ENCODE results near the gene SERPINH1.
A peak's percentile ranks its signal among the peaks of the same experiment; 100 is the strongest.

SERPINH1 gene

DNA sequence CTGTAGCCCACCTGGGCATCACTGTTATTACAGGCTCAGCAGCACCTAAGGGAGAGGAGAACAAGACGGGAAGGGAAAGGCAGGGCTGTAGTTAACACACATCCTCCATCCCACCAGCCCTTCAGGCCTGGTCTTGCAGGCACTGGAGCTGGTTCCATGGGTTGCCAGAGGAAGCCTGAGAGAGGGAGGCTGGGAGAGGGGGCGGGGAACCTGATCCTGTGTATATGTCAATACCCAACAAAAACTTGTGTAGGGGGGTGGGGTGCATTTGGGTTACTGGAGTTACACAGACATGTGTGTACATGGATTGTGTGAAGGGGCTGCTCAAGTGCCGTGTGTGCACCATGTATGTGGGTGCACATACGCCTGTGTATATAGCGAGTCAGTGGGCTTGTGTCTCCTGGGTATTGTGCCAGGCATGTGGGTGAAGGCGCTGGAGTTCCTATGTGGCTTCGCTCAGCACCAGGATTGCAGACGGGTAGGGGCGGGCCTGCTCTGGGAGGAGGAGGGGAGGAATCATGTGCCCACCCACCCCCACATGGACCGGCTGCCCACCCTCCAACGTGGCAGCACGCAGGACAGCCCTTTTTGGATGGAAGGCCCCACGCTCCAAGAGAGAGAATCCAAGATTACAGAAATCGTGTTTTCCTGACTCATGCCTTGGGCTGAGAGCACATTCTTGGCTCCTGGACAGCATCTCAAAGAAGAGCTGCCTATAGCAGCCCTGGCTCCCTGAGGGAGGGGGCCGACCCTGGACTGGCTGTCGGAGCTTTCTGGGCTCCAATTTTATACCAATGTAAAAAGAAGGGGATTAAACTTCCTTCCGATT lies 4.2 kb upstream of the SERPINH1 start:
- DNase-seq = peak; percentile 93

DNA sequence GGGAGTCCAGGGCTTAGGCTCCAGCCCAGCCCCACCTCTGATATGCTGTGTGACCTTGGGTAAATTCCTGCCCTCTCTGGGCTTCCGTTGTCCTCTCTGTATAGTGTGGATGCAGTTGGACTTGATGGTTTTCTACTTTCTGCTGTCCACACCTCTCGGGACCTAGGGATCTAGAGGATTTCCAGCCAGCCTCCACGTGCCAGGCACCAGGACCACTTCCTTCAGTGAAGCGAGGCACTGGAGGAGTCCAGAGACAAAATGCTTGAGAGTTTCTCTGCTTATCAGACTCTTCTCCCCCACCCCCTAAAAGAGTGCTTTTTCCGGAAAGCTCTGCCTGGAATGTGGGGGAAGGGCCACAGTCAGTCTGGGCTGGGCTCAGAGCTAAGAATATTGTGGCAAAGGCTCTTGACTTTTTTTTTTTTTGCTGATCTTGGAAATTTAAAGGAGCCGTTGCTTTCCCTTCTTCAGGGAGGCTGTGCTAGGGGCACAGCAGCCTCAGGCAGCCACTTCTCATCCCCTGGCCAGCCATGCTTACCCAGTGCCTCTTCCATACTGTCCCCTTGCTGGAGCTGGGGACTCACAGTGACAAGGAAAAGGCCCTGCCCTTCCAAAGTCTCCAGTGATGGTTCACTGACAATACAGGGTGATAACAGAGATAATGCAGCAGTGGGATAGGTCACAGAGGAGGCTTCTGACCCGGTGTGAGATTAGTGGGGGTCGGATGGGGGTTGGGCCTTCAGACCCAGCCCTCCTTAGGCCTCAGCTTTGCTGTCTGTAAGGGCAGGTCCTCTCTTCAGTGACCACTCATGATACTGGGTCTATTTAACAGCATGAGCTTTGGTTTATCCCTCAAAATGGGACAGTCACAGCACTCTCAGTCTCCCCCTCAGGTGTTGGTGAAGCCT lies 2.9 kb upstream of the SERPINH1 start:
- peak; percentile 71 for DNase-seq

DNA sequence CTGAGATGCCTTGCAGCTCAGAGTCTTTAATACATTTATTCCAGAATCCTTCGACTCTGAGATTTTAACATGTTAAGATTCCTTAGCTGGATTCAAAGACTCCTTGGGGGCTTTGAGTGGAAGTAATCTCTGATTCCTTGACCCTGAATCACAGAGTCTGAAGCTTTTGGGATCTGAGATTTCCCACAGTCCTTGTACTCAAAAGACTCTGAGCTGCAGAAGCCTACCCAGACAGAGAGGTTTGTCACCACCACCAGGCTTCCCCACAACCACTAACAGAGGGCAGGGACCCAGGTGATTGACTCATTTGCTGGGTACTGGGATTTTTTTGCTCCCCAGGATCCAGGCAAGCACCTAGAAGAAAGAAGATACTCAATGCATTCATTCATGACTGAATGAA lies 1.4 kb upstream of the SERPINH1 start:
- DNase-seq = peak; percentile 30

DNA sequence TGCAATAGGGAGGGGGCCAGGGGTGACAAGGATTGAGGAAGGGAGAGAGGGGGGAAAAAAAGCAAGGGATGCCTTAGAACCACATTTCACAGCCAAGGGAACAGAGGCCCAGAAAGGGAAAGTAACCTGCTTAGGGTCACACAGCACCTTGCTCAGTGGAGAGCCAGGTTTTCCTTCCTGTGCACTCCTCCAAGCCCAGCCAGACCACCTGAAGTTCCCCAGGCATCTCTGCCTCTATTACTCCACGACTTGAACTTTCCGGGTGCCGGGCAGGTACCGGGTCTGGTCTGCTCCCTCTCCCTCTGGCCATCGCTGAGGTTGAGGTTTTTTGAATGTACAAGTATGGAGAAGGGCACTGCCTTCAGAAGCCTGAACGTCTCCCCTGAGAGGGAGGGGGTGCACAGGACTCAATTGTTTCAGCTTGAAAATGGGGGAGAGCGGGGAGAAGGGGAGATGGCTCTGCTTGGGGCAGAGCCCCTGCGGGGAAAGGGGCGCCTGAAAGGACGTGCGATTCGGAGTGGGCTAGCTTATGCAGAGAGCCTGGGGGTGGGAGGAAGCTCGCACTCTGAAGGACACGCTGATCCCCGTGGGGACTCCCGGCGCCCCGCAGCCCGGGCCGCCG lies 516 bp upstream of the SERPINH1 start:
- DNase-seq = no peak

GRCh38 chr11:75562836-75563484 lies 907 bp downstream of the SERPINH1 start:
- peak; percentile 83 for DNase-seq

- no peak for DNase-seq
These were observed 1.5 kb downstream of the SERPINH1 start for GRCh38 chr11:75563501-75563977.

GRCh38 chr11:75563978-75564552 lies 2.0 kb downstream of the SERPINH1 start:
- DNase-seq = peak; percentile 90

- peak; percentile 92 for DNase-seq
These were observed 3.3 kb downstream of the SERPINH1 start for GRCh38 chr11:75565221-75565814.

DNA sequence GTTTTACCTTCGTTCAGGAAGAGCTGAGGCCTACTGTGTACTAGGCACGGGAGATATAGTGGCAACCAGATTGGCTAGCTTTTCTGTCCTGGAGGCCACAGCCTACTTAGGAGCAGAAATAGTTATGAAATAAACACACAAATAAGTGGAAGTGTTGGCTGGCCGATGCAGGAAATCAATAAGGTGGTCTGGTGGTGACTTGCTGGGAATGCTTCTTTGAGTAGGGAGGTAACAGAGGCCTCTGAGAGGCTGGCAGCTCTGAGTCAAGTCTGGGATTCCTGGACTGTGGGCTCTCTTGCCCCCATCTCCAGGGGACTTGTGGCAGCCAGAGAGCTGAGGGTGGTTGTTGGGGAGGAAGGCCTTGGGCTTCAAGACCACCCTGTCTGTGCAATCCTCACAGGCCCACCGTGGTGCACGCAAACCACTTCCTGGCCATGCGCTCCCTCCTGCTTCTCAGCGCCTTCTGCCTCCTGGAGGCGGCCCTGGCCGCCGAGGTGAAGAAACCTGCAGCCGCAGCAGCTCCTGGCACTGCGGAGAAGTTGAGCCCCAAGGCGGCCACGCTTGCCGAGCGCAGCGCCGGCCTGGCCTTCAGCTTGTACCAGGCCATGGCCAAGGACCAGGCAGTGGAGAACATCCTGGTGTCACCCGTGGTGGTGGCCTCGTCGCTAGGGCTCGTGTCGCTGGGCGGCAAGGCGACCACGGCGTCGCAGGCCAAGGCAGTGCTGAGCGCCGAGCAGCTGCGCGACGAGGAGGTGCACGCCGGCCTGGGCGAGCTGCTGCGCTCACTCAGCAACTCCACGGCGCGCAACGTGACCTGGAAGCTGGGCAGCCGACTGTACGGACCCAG lies 4.1 kb downstream of the SERPINH1 start:
- no peak for DNase-seq

GRCh38 chr11:75566763-75567279 lies 4.8 kb downstream of the SERPINH1 start:
- DNase-seq = no peak

DNA sequence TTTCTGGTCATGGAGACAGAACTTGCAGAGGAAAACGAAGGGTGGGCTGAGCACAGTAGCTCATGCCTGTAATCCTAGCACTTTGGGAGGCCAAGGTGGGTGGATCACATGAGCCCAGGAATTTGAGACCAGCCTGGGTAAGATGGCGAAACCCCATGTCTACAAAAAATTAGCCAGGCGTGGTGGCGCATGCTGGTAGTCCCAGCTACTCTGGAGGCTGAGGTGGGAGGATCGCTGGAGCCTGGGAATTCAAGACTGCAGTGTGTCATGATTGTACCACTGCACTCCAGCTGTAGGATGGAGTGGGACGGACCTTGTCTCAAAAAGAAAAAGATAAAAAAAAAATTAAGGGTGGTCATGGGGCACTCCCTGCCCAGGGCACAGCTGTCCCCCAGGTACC lies 5.9 kb downstream of the SERPINH1 start:
- no peak for DNase-seq

- DNase-seq = no peak
These were observed 6.7 kb downstream of the SERPINH1 start for GRCh38 chr11:75568616-75569219.

DNA sequence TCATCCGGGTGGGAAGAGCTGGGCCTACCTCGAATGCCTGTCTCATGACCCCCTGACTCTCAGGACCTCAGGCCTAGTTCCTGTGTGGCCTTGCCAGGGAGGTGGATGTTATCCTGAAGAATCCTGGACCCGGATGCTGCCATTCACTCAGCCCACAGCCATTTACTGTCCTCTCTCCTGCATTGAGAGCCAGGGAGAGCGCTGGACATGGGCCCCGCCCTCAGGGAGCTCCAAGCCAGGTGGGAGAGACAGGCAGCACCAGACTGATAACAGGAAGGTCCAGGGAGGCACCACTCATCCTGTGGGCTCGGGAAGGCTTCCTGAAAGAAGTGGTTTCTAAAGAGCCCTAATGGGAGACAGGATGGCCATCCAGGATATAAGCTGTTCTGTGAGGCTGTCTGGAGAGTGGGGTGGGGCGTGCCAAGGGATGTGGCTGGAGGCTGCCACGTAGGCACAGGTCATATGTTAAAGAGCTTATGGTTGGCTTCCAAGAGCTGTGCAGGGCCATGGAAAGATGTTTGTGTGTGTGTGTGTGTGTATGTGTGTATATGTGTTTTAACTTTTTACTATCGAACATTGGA lies 8.6 kb downstream of the SERPINH1 start:
- no peak for DNase-seq

GRCh38 chr11:75571625-75572024 lies 9.6 kb downstream of the SERPINH1 start:
- DNase-seq = no peak

GRCh38 chr11:75572744-75573143 lies 10.7 kb downstream of the SERPINH1 start:
- no peak for DNase-seq

GRCh38 chr11:75574698-75575602 lies 12.9 kb downstream of the SERPINH1 start:
- peak; percentile 21 for DNase-seq

- no peak for DNase-seq
These were observed 14.0 kb downstream of the SERPINH1 start for GRCh38 chr11:75576017-75576416.

DNA sequence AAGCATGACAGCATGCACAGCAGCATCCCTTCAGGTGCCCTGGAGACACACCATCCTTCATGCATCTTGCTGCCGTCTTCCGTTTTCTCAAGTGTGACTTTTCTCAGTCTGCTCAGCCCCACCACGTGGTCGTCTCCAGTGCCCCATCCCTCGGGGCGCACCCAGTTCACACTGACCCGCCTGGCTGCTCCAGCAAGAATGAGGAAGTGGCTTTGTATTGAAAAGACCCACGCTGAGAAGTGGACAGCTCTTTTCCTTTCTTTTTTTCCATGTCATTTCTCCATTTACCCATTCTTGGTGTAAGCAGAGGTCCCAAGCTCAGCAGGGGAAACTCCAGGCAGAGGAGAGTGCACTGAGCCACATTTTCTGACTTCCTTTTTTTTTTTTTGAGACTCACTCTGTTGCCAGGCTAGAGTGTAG lies 14.5 kb downstream of the SERPINH1 start:
- DNase-seq = peak; percentile 77

- DNase-seq = peak; percentile 36
These were observed 15.2 kb downstream of the SERPINH1 start for GRCh38 chr11:75577207-75577606.
